ENCODE measurements around the gene POU4F1. TPM values are rescaled to one million over a fixed set of nuclear protein-coding genes. Genes with fewer than 3 reads are reported as not detected.

Gene POU4F1
- polyA plus RNA-seq, 4 donors: 0.03 to 0.12 (median 0.07) TPM

GRCh38 chr13:78593652-78594455 lies 9.5 kb downstream of the POU4F1 start:
- no peak for DNase-seq (ENCODE audit: low read depth in 4 of 4, low spot score in 3 of 4)

- DNase-seq (ENCODE audit: low read depth in 4 of 4, low spot score in 3 of 4): no peak
Observed at GRCh38 chr13:78593129-78593528, 10.2 kb downstream of the POU4F1 start.

- no peak for DNase-seq (ENCODE audit: low read depth in 4 of 4, low spot score in 3 of 4)
Observed at GRCh38 chr13:78592584-78592983, 10.8 kb downstream of the POU4F1 start.

- DNase-seq (ENCODE audit: low read depth in 4 of 4, low spot score in 3 of 4): peak in 2 of 4 donors; percentile 47 to 61
Observed at GRCh38 chr13:78589206-78589605, 14.1 kb downstream of the POU4F1 start.

- no peak for DNase-seq (ENCODE audit: low read depth in 4 of 4, low spot score in 3 of 4)
Observed at GRCh38 chr13:78587395-78587794, 16.0 kb downstream of the POU4F1 start.

GRCh38 chr13:78586706-78587105 lies 16.6 kb downstream of the POU4F1 start:
- no peak for DNase-seq (ENCODE audit: low read depth in 4 of 4, low spot score in 3 of 4)

GRCh38 chr13:78576261-78576660 lies 27.1 kb downstream of the POU4F1 start:
- no peak for DNase-seq (ENCODE audit: low read depth in 4 of 4, low spot score in 3 of 4)

GRCh38 chr13:78572459-78572858 lies 30.9 kb downstream of the POU4F1 start:
- no peak for DNase-seq (ENCODE audit: low read depth in 4 of 4, low spot score in 3 of 4)

- no peak for DNase-seq (ENCODE audit: low read depth in 4 of 4, low spot score in 3 of 4)
Observed at GRCh38 chr13:78569029-78569428, 34.3 kb downstream of the POU4F1 start.

GRCh38 chr13:78566631-78567030 lies 36.7 kb downstream of the POU4F1 start:
- DNase-seq (ENCODE audit: low read depth in 4 of 4, low spot score in 3 of 4): no peak

GRCh38 chr13:78562237-78562889 lies 41.0 kb downstream of the POU4F1 start:
- no peak for DNase-seq (ENCODE audit: low read depth in 4 of 4, low spot score in 3 of 4)

Other genes starting within 250 kb of the POU4F1 start
- 10 to 100 TPM; 19.8 to 27.2 (median 26.0) TPM for gene OBI1, start 55.6 kb upstream of the POU4F1 start, polyA plus RNA-seq (ENCODE audit: insufficient read length in 4 of 4)